T-helper 2 cell treated with Interferon-gamma antibody and Interleukin-4, amounts not matched to agents 100 ng/mL and 5 ng/mL, for 36 hours (primary cell): ENCODE measurements around the gene UBQLN3. TPM values are rescaled to one million over a fixed set of nuclear protein-coding genes. Genes with fewer than 3 reads are reported as not detected.

Experiments
- intact Hi-C: fragments of 100-400 bp; cut with micrococcal nuclease; formaldehyde crosslinking; loops from one replicate; pipeline ENCODE4 v1.15.1; 2023
- total RNA-seq: library from RNA; stranded (reverse); gene quantifications from 2 replicates; pipeline ENCODE4 v1.2.3, GENCODE V29; 2022

UBQLN3 gene
- total RNA-seq, result not detected in 2 replicates

- intact Hi-C loops, result no loop called here
Measured at GRCh38 chr11:5509803-5510202, at the start of gene UBQLN3. Gene UBQLN3 (minus strand): TSS chr11:5509957. CDS start chr11:5509558, 399 bp downstream.

GRCh38 chr11:5557751-5558150 is 48.0 kb upstream of the UBQLN3 start:
- intact Hi-C loops, result no loop called here

DNA sequence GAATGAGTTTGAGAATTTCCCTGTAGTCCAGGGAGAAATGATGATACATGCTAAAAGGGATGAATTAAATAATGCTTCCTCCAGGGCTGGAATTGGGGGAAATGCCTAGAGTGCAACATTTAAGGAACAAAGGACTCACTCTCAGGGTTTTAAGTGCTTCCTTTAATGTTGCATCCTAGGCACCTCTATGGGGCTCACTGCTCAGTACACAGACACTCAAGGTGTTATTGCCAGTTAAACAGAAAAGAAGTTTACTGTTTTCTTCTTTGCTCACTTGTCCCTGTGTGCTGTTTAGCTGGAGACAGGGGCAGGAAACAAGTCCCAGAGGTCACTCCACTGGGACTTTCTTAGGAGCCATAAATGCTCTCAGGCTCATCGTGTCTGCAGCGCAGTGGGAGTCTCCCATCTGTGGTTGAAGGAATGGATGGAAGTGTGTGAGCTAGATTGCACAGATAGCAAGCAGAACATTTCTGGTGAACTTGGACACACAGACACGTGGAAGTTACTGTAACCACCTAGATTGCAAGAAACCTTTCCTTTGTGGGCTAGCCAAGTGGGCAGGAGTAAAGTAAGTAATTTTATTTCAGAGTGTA is 46.9 kb upstream of the UBQLN3 start:
- intact Hi-C loops, result no loop called here

DNA sequence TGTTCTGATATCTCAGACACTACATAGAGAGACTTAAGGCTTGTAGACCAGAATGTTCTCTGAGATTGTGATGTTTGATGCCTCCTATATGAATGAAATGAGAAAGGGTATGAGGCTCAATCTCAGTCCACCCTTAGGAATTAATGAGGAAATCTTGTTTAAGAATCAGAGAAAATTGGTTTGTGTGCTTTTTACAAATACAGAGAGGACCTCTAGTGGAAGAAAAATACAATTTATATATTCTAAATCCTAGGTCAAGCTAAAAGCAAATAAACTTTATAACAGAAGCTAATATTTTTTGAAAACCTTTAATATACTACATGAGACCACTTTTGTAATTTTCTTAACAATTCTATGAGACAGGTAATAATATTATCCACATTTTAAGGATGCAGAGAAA is 43.6 kb upstream of the UBQLN3 start:
- intact Hi-C loops, result loop anchor here (5.0 kb wide), 1 partner anchor 76 kb away; no protein-coding TSS in a partner anchor

GRCh38 chr11:5550440-5551095 is 40.8 kb upstream of the UBQLN3 start:
- intact Hi-C loops, result loop anchor here (5.0 kb wide), 1 partner anchor 73 kb away; no protein-coding TSS in a partner anchor

GRCh38 chr11:5548440-5548839 is 38.7 kb upstream of the UBQLN3 start, which contains the start of gene OR52H1:
Gene OR52H1 (minus strand): TSS chr11:5548540. CDS start chr11:5545505, 3,035 bp downstream.
- intact Hi-C loops, result no loop called here

DNA sequence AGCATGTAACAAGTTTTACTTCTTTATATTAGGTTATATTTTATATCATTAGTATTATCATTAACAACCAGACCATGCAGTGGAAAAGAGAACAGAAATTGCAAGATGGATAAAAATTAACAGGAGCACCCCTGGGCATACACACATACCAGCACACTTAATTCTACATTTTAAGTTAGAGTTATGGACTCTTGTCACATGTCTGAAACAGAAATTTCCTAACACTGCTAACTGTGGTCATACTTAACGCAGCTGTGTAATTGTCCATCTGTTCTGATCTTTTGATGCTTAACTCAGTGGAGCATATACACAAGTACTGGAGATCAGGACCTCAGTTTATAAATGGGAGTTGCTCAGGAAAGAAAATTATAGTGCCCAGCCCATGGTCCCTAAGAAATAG is 38.2 kb upstream of the UBQLN3 start:
- intact Hi-C loops, result no loop called here

DNA sequence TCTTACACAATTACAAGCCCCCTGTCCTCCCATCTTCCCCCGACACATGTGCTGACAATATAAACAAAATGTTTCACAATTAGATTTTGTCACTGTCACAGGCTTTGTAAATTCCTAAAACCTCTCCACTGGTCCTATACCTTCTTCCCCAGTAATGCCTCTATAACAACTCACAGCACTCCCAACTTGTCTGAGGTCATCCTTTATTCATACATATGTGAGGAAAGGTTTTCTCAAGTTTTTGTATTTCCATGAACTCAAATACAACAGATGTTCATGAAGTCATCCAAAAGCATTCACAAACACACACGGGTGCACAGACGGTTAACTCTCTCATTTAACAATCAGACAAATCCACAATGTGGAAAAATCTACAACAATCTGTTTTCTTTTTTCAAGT is 36.7 kb upstream of the UBQLN3 start:
- intact Hi-C loops, result no loop called here

- intact Hi-C loops, result no loop called here
Measured at GRCh38 chr11:5541427-5541826, 31.7 kb upstream of the UBQLN3 start.

GRCh38 chr11:5536482-5536881 is 26.7 kb upstream of the UBQLN3 start:
- intact Hi-C loops, result no loop called here

GRCh38 chr11:5534046-5534445 is 24.3 kb upstream of the UBQLN3 start:
- intact Hi-C loops, result no loop called here

GRCh38 chr11:5531053-5531831 is 21.5 kb upstream of the UBQLN3 start:
- intact Hi-C loops, result no loop called here

GRCh38 chr11:5528495-5528894 is 18.7 kb upstream of the UBQLN3 start:
- intact Hi-C loops, result no loop called here

DNA sequence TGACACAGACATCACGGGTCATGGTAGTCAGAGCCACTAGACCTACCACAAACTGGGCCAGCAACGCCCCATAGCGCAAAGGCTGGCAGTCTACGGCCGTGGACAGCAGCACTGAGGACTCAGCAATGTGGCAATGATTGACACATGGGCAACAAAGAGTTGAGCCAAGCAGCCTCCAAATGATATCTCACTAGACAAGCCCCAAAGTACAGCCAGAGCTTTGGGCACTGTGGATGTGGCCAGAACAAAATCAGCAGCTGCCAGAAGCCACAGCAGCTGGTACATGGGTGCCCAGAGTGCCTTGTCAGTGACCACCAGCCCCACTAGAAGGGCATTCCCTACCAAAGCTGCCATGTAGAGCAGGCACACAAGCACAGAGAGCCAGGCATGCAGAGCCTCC is 18.0 kb upstream of the UBQLN3 start:
- intact Hi-C loops, result no loop called here

GRCh38 chr11:5524756-5525155 is 15.0 kb upstream of the UBQLN3 start:
- intact Hi-C loops, result no loop called here

- intact Hi-C loops, result no loop called here
Measured at GRCh38 chr11:5522308-5522707, 12.6 kb upstream of the UBQLN3 start.

DNA sequence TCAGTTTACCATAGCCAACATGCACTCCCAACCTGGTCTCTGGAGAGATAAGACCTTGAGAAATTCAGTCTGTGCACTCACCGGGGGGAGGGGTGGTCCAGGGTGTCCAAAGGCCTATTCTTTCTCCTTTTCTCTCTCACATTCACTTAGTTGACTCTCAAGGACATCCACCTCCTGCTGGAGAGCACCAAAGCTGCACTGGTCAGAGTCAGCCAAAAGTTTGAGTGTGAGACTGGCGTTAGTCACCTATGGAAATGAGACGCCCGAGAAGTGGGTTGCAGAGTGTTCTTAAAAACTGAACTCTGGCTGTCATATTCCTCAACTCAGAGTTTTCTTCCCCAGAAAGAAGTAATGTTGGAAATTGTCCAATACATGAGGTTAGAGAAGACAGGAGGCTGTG is 11.8 kb upstream of the UBQLN3 start:
- intact Hi-C loops, result no loop called here

GRCh38 chr11:5516599-5516998 is 6.8 kb upstream of the UBQLN3 start, which contains the start of gene UBQLNL:
Gene UBQLNL (minus strand): TSS chr11:5516699. CDS start chr11:5516441, 258 bp downstream.
- intact Hi-C loops, result no loop called here

DNA sequence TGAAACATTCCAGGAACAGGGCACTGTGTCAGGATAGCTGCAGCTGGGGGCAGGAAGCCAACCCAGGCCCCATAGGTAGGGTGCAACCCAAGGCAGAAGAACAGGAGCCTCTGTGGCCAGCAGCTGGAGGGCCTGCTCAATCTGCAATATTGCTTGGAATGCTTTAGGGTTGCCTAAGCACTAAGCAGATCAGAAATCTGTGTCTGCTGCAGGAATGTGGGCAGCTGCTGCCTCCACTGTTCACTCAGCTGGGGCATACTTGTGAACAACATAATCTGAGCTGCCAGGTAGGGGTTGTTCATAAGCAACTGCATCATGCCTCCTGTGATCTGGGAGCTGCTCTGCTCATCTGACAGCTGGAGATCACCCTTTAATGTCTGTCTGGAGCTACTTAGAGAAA is 5.1 kb upstream of the UBQLN3 start:
- intact Hi-C loops, result no loop called here

GRCh38 chr11:5508605-5509004 is 1.2 kb downstream of the UBQLN3 start:
- intact Hi-C loops, result no loop called here

DNA sequence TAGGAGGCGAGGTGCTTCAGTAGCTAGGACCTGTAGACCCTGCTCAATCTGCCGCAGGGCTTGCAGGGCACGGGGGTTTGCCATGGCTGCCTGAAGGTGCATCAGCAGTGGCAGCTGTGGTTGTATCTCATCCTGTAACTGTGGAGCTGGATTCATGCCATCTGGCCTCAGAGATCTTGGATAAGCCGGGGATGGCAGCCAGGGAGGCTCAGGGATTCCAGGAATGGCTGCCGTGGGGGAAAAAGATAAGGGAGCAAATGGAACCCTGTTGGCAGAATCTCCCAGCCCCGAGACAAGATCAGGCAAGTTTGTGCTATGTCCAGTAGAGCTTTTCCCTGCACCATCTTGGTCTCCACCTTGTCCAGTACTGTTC is 1.8 kb downstream of the UBQLN3 start:
- intact Hi-C loops, result no loop called here
